HG02759 (cell line): ENCODE results near the gene HDAC11.
"Not testable (repeated sequence)": the region's sequence is repeated elsewhere in the genome, so short reads cannot be mapped to it uniquely, and the experiment has no call there.

Source experiments
- ATAC-seq: cut with Tn5 transposase; IDR thresholded peaks from one replicate; pipeline ENCODE4 v1.9.1; 2021; ENCODE audit warnings: mild to moderate bottlenecking, moderate library complexity; ENCODE audit not compliant: unreplicated experiment

The HDAC11 gene

DNA sequence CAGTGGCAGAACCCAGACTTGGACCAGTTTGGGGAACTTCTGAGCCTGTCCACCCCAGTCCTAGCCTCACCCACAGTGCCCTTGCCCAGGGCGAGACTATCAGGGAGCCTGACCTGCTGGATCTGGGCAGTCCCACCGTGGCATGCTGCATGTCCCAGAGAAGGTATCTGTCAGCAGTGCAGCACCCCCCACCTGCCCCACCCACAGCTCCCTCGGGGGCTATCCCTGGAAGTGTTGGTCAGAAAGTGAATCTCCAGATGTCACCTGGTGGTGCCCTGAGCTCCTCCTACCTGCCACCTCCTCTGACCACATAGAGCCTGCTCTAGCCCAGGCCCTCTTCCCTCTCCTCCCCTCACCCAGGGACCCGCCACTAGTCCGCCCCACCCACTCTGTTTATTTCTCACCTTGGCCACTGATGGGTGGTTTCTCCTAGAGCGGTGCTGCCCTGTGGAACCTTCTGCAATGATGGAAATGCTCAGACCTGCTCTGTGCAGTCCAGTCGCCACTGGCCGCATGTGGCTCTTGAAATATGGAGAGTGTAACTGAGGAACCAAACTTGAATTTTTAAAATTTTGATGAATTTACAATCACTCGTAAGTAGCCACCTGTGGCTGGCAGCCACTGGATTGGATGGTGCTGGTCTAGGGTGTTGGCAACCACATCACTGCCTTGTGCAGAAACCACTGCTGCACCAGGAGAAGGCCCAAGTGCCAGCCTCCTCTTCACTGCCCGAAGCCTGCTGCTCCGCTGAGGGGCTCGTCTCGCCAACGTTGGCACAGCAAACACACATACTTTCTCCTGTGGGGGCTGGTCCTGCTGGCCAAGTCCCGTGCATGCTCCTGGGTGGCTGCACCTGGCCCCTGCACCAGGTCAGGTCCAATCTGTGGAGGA is 13.1 kb downstream of the HDAC11 start:
- no peak for ATAC-seq

DNA sequence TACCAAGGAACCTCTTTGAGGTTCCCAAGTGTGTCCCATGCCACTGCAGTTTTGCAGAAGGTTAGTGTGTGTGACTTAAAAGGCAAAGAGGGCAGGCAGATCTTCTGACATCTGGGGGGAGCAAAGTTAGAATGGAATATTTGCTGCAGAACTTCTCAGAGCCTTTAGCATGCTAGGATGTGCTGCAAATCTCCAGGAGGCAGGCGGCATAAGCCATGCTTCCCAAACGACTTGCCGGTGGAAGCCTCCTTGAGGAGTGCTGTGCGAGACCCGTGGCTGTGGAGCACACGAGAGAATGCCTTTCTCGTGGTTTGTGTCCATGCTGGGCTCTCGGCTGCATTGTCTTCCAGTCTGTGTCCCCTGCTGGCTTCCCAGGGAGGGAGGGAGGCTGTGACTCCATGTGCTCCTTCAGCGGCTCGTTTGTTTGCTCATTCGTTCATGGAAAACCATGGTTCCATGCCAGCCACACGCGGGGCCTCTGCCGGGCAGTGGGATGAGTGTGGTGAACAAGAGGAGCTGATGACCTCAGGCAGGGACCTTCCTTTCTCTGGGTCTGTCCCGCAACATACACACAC is 13.8 kb downstream of the HDAC11 start:
- no peak for ATAC-seq

DNA sequence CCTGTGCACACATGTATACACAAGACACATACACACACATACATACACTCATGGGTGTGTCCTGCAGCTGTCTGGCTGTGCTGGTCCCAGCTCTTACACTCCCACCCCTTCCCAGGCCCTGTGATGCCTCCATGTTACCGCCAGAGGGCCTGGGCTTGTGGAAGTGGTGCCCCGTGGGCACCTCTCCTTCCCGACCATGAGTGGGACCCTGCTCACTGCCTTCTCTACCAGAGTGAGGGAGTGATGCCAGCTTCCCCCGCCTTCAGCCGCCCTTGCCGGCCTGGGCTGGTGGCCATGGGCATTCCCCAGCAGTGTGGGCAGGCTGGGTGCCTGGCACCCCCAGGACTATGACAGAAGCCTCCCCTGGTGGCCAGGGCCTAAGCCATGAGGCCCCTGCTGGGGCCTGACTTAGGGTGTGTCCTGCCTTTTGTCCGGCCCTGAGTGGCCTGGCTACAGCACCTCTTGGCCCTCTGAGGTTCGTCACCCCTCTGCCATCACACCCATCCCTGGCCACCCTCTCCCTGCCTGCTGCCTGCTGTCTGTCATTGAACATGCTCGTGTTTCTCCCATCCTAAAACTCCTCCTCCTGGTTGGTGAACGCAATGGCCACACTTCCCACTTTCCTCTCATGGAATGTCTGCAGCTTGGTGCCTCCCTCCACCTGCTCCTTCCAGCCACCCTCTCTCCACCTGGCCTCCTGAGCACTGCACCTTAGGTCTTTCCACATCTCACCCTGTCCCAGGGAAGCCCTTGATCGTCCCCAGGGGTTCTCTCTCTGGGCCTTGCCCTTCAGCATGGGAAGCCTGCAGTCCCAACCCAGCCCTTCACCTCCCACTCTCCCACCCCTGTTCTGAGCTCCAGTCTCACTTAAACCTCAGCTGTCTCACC is 14.6 kb downstream of the HDAC11 start:
- ATAC-seq = no peak

DNA sequence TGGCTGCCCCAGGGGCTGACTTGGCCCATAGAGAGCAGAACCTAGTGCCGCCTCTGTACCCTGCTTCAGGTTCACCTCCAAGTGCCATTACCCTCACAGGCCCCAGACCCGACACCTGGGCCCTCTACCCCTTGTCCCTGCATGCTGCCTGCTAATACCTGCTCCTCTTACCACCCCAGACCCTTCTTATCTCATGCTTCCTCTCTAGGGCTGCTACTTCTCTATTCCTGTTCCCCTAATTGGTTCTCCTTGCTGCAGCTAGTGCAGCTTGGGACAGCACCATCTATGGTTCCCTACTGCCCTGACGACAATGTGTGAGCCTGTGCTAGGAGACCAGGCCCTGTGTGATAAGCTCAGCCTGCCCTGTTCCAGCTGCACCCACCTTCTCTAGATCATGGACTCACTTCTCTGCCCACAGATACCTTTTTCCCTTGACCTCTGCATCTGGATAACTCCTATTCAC is 15.3 kb downstream of the HDAC11 start:
- ATAC-seq = no peak

DNA sequence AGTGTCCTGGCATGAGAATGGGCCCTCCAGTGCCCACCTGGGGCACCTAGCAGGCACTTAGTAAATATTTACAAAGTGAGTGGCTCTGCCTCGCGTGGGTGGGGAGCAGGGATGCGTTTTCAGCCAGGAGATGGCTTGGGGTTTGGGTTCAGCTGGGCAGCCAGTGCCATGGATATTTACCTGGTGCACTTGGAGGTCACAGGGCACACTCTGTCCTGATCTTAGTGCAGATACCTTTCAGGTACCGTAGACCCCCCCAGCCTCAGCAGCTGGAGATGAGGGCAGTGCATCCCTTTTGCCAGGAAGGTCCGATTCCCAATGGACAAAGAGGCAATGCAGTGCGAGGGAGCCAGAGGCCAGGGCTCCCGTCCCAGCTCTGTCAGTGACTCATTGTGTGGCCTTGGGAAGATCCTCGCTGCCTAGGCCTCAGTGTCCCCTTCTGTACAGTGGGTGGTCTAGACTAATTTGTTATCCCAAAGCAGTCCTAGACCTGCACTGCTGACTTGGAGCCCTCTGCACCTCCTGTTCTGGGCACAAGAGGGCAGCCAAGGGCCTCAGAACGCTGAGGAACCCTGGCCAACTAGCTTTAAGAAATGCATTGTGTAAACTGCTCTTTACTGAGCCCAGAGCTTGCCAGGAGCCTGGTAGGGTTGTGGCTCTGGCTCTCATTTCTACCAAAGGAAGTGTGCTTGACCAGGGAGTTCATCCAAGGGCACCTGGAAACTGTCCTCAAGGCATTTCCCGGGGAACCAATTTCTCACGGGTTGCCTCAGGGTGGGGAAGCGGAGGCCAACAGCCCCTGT is 16.0 kb downstream of the HDAC11 start:
- ATAC-seq = peak; percentile 75

DNA sequence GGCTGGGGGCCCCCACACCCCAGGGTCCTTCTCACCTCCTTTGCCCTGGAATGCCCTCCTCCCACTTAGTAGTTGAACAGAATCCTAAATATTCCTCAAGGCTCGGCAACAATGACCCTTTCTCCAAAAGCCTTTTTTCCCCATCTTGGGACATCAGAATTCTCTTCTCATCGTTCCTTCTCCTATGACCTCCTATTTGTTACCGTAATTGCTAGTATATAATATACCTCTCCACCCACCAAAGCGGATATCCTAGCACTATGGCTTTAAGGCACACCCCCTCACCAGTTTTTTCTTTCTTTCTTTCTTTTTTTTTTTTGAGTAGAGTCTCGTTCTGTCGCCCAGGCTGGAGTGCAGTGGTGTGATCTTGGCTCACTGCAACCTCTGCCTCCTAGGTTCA is 16.8 kb downstream of the HDAC11 start:
- no peak for ATAC-seq

DNA sequence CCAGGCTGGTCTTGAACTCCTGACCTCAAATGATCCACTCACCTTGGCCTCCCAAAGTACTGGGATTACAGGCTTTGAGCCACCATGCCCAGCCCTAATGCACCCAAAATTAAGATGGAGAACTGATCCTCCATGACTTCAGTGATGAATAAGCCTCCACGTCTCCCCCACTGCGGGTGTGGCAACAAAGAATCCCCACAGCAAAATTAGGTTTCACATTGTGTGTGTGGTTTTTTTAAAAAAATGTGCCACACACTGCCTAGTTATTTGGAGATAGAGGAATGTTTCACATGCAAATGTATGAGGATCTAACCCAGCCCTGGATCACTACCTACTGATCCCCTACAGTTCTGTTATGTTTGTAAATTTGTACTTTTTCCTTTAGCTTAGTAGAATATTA is 17.3 kb downstream of the HDAC11 start:
- no peak for ATAC-seq

DNA sequence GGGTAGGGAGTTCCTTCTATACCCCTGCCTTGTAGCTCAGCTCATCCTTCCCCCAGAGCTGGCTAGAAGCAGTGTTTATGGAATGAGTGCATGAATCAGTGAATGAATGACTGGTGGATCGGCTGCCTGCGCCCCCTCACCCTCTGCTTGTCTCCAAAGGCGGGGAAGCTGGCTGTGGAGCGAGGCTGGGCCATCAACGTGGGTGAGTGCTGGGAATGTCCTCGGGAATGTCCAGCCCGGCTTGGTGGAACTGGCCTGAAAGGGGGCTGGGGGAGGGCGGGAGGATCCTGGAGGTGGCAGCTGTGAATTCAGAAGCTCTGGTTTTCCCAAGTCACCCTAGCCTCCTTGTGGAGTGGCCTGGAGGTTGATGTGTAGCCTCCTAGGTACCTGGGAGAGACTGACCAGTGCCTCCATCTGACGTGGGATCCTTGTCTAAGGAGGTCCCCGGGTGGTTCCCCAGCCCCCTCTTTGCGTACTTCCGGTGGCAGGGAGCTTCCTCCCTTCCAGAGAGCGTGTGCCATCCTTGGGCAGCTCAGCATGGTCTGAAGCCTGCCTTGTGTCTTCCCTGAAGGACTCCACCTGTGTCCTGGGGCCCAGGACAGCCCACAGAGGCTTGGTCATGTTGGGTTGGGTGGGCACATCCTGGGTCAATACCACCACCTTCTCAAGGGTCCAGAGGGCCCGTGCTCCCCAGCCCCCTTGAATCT is 18.4 kb downstream of the HDAC11 start:
- no peak for ATAC-seq

DNA sequence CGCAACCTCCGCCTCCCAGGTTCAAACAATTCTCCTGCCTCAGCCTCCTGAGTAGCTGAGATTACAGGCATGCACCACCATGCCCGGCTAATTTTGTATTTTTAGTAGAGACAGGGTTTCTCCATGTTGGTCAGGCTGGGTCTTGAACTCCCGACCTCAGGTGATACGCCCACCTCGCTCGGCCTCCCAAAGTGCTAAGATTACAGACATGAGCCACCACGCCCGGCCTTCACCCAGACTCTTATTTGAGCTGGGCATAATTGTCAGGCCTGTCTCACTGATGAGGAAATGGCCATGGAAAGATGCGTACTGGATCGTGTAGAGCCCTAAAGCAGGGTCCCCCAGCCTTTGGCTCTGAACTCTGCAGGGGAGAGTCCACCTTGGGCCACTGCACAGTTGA is 19.1 kb downstream of the HDAC11 start:
- ATAC-seq = not testable (repeated sequence)

DNA sequence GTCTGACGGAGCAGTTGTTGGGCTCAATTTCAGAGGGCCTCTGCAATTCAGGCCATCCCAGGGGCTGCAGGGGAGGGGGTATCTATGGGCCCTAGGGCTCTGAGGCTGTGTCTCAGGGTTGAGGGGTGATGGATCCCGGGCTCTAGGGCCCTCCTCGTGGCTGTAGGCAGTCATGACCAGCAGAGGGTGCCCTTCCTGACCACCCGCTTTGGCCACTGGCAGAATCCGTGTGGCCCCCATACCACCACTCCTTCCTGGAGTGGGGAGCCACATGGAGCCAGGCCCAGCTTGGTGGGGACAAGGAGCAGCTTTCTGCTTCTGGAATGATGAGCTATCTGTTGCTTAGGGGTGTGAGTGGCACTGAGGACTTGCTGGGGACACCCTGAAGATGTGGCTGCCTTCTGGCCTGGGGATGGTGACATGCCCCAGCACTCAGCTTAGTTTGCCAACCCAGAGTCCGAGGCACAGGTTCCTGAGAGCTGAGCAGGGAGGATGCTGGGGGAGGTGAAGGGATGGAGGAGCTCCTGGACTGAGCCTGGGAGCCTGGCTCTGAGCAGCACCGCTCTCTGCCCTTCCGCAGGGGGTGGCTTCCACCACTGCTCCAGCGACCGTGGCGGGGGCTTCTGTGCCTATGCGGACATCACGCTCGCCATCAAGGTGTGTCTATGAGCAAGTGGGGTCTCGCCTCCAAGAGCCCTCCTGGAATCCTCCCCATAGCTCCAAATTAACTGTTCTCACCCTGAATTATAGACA is 20.2 kb downstream of the HDAC11 start:
- ATAC-seq = no peak

DNA sequence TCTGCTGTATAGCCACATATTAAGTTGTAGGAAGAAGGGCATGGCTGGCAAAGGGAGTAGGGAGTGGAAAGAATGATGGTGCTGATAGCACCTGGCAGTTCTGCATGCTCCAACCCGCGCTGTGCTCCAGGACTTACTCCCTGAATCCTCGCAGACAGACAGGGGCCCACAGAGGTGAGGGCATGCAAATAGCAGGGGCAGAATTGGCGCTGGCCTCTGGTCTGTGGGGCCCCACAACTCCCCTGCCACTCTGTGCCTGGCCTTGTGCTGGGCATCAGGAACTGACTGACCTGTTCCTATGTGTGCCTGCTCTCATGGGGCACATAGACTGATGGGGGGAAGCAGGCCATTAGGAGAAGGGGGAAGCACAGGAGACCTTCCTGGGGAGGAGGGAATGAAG is 20.9 kb downstream of the HDAC11 start:
- ATAC-seq = no peak

DNA sequence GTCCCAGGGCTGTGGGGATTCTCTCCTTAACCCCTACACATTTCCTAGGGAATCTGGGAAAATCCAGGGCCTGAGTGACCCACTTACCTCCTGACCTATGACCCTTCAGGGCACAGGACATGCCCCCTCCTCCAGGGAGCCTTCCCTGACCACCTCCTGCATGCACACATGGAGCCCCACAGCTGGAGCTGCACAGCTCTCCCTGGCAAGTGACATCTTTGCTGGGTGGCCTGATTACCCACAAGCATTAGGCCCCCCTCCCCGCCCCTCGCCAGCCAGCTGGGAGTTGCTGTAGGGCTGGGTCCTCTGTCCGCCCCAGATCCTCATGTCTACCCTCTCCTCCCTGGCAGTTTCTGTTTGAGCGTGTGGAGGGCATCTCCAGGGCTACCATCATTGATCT is 21.4 kb downstream of the HDAC11 start:
- ATAC-seq = no peak

DNA sequence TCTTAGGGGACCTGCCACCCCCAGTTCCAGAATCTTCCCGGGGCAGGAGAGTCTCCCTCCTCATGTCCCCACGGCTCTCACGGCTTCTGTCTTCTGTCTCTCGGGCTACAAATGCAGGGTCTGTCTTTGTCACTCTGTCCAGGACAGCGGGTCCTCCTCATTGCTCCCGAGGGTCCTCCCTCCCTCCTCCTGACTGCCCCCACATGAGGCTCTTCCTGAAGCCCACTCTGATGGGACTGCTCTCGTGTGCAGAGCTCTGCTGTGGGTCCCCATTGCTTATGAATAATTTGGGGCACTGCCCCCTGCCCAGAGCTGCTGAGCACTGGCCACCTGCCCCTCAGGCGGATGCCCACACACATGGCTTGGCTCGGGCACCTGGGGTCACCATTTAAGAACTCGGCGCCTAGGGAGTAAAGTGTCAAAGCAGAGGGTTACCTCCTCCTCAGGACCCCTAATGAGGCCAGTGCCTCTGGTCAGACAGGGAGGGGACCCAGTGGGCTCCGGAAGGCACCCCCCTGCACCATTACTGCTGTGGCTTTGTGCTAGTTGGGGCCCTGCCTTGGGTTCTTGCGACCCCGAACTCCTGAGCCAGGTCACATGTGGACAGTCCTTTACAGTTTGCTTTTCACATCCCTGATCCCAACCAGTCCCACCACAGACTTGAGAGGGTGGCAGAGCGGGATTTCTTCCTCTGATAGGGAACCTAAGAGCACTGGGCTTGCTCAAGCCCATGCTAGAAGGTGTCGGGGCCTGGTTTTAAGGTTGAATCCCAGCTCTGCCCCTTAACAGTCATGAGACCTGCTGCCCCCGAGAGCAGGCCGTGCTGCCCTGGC is 22.1 kb downstream of the HDAC11 start:
- no peak for ATAC-seq

DNA sequence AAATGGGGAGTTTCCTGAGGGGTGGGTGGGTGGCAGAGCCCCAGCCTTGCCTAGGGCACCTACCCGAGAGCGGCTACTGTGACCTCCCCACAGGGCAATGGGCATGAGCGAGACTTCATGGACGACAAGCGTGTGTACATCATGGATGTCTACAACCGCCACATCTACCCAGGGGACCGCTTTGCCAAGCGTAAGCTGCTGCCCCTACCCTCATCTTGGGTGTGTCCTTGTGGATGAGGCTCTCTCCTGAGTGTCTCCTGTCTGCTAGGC is 22.6 kb downstream of the HDAC11 start:
- ATAC-seq = no peak

DNA sequence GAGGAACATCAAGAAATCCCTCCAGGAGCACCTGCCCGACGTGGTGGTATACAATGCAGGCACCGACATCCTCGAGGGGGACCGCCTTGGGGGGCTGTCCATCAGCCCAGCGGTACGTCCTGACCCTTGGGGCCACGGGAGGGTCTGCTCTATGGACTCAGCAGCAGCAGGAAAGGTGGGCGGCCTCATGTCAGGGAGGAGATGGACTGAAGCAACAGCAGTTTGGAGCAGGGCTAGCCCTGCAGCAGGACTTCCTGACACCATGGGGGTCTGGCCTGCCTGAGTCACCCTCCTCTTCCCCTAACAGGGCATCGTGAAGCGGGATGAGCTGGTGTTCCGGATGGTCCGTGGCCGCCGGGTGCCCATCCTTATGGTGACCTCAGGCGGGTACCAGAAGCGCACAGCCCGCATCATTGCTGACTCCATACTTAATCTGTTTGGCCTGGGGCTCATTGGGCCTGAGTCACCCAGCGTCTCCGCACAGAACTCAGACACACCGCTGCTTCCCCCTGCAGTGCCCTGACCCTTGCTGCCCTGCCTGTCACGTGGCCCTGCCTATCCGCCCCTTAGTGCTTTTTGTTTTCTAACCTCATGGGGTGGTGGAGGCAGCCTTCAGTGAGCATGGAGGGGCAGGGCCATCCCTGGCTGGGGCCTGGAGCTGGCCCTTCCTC is 24.2 kb downstream of the HDAC11 start:
- no peak for ATAC-seq

DNA sequence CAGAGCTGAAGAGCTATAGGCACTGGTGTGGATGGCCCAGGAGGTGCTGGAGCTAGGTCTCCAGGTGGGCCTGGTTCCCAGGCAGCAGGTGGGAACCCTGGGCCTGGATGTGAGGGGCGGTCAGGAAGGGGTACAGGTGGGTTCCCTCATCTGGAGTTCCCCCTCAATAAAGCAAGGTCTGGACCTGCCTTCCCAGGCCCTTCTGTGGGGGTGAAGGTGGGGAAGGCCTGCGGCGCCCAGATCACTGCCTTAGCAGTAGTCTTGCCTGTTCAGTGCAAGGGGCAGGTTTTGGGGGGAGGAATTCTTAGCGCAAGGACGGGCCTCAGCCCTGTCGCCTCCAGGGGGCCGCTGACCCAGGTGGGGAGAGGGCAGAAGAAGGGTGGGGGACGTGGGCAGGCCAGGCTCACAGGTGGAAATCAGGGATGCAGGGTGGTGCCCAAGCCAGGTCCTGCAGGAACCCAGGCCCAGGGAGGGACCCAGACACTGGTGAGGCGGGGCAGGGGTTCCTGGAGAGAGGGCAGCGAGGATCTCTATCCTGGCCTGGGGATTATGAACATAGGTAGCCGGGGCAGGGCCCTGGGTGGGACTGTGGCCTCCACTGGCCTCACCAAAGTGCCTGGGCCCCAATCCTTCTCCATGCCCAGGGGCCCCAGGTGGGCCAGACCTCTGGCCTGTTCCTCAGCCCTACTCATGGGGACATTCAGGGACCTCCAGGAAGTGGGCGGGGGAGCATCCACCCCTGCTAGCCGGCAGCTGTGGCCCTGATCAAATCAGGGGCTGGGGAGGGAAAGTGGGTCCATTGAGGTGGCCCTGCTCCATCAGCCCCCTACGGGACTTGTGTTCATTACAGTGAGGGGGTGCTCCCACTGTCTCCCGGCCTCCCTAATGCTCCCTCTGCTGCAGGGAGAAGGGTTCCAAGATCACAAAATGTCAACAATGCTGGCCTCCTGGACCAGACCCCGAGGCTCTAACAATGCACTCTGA is 25.3 kb downstream of the HDAC11 start:
- ATAC-seq = no peak

DNA sequence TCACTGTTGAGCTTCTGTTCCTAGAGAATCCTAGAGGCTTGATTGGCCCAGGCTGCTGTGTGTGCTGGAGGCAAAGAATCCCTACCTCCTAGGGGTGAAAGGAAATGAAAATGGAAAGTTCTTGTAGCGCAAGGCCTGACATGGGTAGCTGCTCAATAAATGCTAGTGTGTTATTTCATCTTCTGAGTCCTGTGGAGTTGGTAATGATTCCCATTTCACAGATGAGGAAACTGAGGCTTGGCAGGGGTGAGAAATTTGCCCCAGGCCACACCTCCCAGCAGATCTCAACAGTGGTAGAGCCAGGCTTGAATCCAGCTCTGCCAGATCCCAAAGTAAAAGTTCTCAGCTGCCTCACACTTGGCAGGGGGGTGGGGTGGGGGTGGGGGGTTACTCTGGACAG is 26.1 kb downstream of the HDAC11 start:
- ATAC-seq = no peak
